Ishikawa (cell line): ENCODE data around the gene SRRM1.

Experiments used
- CEBPB ChIP-seq: IDR thresholded peaks from 2 replicates; pipeline ENCODE4 v1.6.1; 2012
- CREB1 ChIP-seq: IDR thresholded peaks from 2 replicates; pipeline ENCODE4 v1.6.1; 2012; ENCODE audit warnings: low read depth
- EGR1 ChIP-seq: IDR thresholded peaks from 2 replicates; pipeline ENCODE4 v1.6.1; 2012
- EP300 ChIP-seq: IDR thresholded peaks from 2 replicates; pipeline ENCODE4 v1.6.1; 2012; ENCODE audit warnings: borderline replicate concordance
- FOXM1 ChIP-seq: IDR thresholded peaks from 2 replicates; pipeline ENCODE4 v1.6.1; 2012; ENCODE audit warnings: low read depth, borderline replicate concordance
- NFIC ChIP-seq: IDR thresholded peaks from 2 replicates; pipeline ENCODE4 v1.6.1; 2012
- RAD21 ChIP-seq: IDR thresholded peaks from 2 replicates; pipeline ENCODE4 v1.6.1; 2012; ENCODE audit warnings: low read depth
- REST ChIP-seq: IDR thresholded peaks from 2 replicates; pipeline ENCODE4 v1.6.1; 2012; ENCODE audit warnings: low read depth, mild to moderate bottlenecking
- TAF1 ChIP-seq: IDR thresholded peaks from 2 replicates; pipeline ENCODE4 v1.6.1; 2012; ENCODE audit warnings: low read depth, mild to moderate bottlenecking
- TCF12 ChIP-seq: IDR thresholded peaks from 2 replicates; pipeline ENCODE4 v1.6.1; 2012; ENCODE audit warnings: low read depth
- TEAD4 ChIP-seq: IDR thresholded peaks from 2 replicates; pipeline ENCODE4 v1.6.1; 2012
- YY1 ChIP-seq: IDR thresholded peaks from 2 replicates; pipeline ENCODE4 v1.6.1; 2012; ENCODE audit warnings: low read depth
- ZBTB7A ChIP-seq: IDR thresholded peaks from 2 replicates; pipeline ENCODE4 v1.6.1; 2012; ENCODE audit warnings: low read depth
- TF ChIP-seq, protein P1 (sequence below): IDR thresholded peaks from 2 replicates; pipeline ENCODE4 v1.6.1; 2012
- TF ChIP-seq, protein P2 (sequence below): IDR thresholded peaks from 2 replicates; pipeline ENCODE4 v1.6.1; 2012

SRRM1 gene

DNA sequence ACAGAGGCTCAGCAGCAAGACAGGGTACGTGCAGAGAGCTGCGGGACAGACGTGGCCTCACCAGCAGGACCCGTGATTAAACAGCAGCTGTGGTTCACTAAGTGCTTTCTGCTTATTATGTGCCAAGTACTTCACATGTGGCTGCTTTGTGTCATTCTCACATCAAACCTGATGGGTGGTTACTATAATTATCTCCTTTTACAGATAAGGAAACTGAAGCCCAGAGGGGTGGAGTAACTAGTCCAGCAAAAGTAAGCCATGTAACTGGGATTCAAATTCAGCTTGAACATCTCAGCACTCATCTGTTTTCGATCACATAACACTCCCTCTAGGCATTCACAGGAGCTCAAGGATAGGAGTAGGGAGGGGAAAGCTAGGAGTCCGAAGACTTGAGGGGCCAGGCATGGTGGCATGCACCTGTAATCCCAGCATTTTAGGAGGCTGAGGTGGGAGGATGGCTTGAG is 51.3 kb downstream of the SRRM1 start:
- no peak for TF ChIP-seq EGR1
- TF ChIP-seq, protein P1, sequence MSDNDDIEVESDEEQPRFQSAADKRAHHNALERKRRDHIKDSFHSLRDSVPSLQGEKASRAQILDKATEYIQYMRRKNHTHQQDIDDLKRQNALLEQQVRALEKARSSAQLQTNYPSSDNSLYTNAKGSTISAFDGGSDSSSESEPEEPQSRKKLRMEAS, result no peak
- no peak for TF ChIP-seq ZBTB7A
- no peak for TF ChIP-seq CEBPB
- no peak for TF ChIP-seq REST
- TF ChIP-seq EP300, result no peak

- TF ChIP-seq, protein P2, sequence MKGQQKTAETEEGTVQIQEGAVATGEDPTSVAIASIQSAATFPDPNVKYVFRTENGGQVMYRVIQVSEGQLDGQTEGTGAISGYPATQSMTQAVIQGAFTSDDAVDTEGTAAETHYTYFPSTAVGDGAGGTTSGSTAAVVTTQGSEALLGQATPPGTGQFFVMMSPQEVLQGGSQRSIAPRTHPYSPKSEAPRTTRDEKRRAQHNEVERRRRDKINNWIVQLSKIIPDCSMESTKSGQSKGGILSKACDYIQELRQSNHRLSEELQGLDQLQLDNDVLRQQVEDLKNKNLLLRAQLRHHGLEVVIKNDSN, result no peak
- TF ChIP-seq NFIC (no peak), REST (no peak), TCF12 (no peak), YY1 (no peak), CEBPB (no peak), TEAD4 (no peak), CREB1 (no peak), EGR1 (no peak), FOXM1 (no peak), RAD21 (no peak), EP300 (no peak), TAF1 (no peak), ZBTB7A (no peak)
- TF ChIP-seq, protein P1, result no peak
Measured at GRCh38 chr1:24695202-24695974, 52.3 kb downstream of the SRRM1 start.

GRCh38 chr1:24696041-24696755 is 53.1 kb downstream of the SRRM1 start:
- TF ChIP-seq ZBTB7A (no peak), REST (no peak), EP300 (no peak), TCF12 (no peak), EGR1 (no peak), TEAD4 (no peak), CREB1 (no peak), TAF1 (no peak), RAD21 (no peak), YY1 (no peak), CEBPB (no peak)
- TF ChIP-seq, protein P2, result no peak
- TF ChIP-seq, protein P1, result no peak
